ENCODE results near the gene SLC2A11. TPM values are rescaled to one million over a fixed set of nuclear protein-coding genes. Genes with fewer than 3 reads are reported as not detected.

Gene SLC2A11, protein sequence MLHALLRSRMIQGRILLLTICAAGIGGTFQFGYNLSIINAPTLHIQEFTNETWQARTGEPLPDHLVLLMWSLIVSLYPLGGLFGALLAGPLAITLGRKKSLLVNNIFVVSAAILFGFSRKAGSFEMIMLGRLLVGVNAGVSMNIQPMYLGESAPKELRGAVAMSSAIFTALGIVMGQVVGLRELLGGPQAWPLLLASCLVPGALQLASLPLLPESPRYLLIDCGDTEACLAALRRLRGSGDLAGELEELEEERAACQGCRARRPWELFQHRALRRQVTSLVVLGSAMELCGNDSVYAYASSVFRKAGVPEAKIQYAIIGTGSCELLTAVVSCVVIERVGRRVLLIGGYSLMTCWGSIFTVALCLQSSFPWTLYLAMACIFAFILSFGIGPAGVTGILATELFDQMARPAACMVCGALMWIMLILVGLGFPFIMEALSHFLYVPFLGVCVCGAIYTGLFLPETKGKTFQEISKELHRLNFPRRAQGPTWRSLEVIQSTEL
- 11.6 TPM for polyA plus RNA-seq (2013, experiment 1 of 2)
- 12.3 TPM for polyA plus RNA-seq (2013, experiment 2 of 2)

DNA sequence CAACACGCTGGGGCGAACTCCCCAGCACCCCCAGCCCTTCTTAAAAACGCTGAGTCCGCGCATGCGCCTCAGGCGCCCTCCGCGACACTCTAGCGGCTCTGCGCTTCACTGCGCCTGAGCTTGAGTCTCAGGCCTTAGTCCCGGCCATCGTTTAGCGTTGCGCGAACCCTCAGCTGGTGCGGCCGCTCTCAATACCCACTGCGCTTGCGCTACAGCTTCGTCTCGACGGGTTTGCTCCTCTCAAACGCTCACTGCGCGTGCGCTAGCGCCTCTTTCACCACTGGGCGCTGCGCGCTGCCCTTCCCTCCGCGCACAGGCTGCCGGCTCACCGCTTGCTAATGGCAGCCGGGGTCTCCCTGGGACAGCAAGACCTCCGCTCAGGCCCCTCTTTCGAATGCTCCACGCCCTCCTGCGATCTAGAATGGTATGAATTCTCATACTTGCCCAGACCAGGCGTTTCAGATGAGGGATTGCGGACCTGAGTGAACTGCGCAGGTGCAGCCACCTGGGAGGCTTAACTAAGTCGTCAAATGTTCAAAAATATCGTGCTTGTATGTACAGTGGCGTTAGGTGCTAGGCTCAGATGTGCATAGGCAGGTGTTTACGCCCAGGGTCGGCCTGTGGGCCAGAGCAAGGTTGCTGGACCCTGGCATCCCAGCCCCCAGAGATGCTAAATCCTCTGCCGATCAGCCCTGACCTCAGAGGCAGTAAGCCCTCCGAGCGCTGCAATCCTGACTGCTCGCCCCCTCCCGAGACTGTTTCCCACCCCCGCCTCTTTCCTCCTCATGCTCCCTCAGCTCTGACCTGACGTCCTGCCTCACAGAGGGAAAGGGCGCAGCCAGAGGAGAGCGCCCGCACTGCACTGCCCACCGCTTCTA lies at the start of gene SLC2A11:
Gene SLC2A11, plus strand, starts transcription at position 270 of the 878 bp plus-strand sequence. Its CDS starts 125 bp downstream, at position 395.
- 0% methylated on average over 48 to 60 of the region's 60 CpGs for WGBS, 2 experiments (ENCODE audit: insufficient coverage in 2 of 2)
- H3K4me3 ChIP-seq (ENCODE audit: extremely low read depth, insufficient read depth, low read length, poor library complexity, severe bottlenecking), result peak within 1 kb of the TSS; percentile 71
- H3K27ac ChIP-seq (ENCODE audit: low read depth, low read length, severe bottlenecking), result peak within 1 kb of the TSS; percentile 81
- no peaks in the 10 kb centered on the region for H3K4me1 ChIP-seq (ENCODE audit: control insufficient read depth, insufficient read depth, low read length, poor library complexity, severe bottlenecking)
- no peaks in the 10 kb centered on the region for H3K36me3 ChIP-seq (ENCODE audit: control insufficient read depth, insufficient read depth, low read length)
- no peaks in the 10 kb centered on the region for H3K9me3 ChIP-seq (ENCODE audit: control insufficient read depth, low read length)

GRCh38 chr22:23812378-23812777 lies 45.3 kb upstream of the SLC2A11 start:
- WGBS, 2 experiments (ENCODE audit: insufficient coverage in 2 of 2), result 100% methylated on average over 1 to 3 of the region's 4 CpGs
- H3K27ac ChIP-seq (ENCODE audit: low read depth, low read length, severe bottlenecking), result no peak overlapping the region
- H3K36me3 ChIP-seq (ENCODE audit: control insufficient read depth, insufficient read depth, low read length), result peaks cover 70% of the 10 kb centered on the region

GRCh38 chr22:23815541-23816155 lies 42.0 kb upstream of the SLC2A11 start:
- no peaks in the 10 kb centered on the region for H3K9me3 ChIP-seq (ENCODE audit: control insufficient read depth, low read length)
- WGBS, 2 experiments (ENCODE audit: insufficient coverage in 2 of 2), result 97 to 100% methylated on average over 8 of the region's 10 CpGs
- H3K4me1 ChIP-seq (ENCODE audit: control insufficient read depth, insufficient read depth, low read length, poor library complexity, severe bottlenecking), result peaks cover 14% of the 10 kb centered on the region
- H3K36me3 ChIP-seq (ENCODE audit: control insufficient read depth, insufficient read depth, low read length), result peaks cover 93% of the 10 kb centered on the region
- H3K4me3 ChIP-seq (ENCODE audit: extremely low read depth, insufficient read depth, low read length, poor library complexity, severe bottlenecking), result no peak overlapping the region
- H3K27ac ChIP-seq (ENCODE audit: low read depth, low read length, severe bottlenecking), result peak overlapping the region; percentile 23

More at GRCh38 chr22:23812378-23812777, 45.3 kb upstream of the SLC2A11 start:
- H3K9me3 ChIP-seq (ENCODE audit: control insufficient read depth, low read length), result no peaks in the 10 kb centered on the region
- H3K4me3 ChIP-seq (ENCODE audit: extremely low read depth, insufficient read depth, low read length, poor library complexity, severe bottlenecking), result no peak overlapping the region
- H3K4me1 ChIP-seq (ENCODE audit: control insufficient read depth, insufficient read depth, low read length, poor library complexity, severe bottlenecking), result peaks cover 14% of the 10 kb centered on the region

DNA sequence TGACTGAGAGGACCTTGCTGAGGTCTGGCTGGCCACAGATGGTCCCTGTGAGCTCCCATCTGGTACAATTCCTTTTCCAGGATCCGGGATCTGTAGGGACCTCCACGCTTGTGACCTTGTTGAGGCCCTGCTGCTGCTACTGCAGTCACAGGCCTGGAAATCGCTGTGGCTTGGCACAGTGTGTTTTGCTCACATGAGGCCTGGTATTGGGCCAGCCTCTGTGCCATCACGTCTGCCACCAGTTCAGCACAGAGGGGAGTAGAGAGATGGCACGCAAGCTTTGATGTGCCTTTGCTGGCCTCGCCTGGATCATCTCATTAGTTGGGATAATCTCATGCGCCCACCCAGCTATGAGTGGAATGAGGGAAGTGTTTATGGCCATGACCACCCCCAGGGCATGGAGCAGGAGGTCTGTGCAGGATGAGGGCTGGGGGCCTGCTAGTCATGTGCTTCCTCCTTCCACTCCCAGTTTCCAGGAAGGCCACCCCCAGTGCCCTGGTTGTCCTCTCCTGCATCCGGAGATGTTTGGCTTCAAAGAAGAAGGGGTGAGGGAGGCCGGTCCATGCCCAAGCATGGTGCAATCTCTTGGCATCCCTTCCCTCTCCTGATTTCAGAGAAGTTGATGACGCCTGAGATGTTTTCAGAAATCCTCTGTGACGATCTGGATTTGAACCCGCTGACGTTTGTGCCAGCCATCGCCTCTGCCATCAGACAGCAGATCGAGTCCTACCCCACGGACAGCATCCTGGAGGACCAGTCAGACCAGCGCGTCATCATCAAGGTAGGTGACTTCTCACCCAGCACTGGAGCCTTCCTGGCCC lies 41.3 kb upstream of the SLC2A11 start:
- peaks cover 93% of the 10 kb centered on the region for H3K36me3 ChIP-seq (ENCODE audit: control insufficient read depth, insufficient read depth, low read length)
- no peaks in the 10 kb centered on the region for H3K9me3 ChIP-seq (ENCODE audit: control insufficient read depth, low read length)
- WGBS, 2 experiments (ENCODE audit: insufficient coverage in 2 of 2), result 87 to 92% methylated on average over 15 to 17 of the region's 18 CpGs
- no peak overlapping the region for H3K4me3 ChIP-seq (ENCODE audit: extremely low read depth, insufficient read depth, low read length, poor library complexity, severe bottlenecking)
- H3K27ac ChIP-seq (ENCODE audit: low read depth, low read length, severe bottlenecking), result peak overlapping the region; percentile 23
- H3K4me1 ChIP-seq (ENCODE audit: control insufficient read depth, insufficient read depth, low read length, poor library complexity, severe bottlenecking), result peaks cover 14% of the 10 kb centered on the region

DNA sequence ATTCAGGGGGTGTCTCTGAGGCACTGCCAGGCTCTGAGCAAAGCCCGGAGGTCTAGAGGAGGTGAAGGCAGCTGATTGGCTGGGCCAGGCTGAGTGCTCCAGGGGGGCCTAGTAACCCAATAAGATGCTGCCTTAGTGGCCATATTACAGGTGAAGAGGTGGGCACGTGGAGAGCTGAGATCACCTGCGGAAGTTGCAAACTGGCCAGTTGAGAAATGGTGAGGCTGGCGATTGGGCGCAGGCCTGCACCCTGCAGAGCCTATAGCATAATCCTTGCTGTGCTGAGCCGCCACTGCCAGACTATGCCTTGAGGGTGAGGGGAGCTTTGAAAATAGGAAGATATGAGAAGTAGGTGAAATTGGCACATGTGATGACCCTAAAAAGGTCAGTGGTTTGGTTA lies 40.5 kb upstream of the SLC2A11 start:
- Histone ChIP-seq H3K4me3 (ENCODE audit: extremely low read depth, insufficient read depth, low read length, poor library complexity, severe bottlenecking) (no peak overlapping the region), H3K4me1 (ENCODE audit: control insufficient read depth, insufficient read depth, low read length, poor library complexity, severe bottlenecking) (peaks cover 14% of the 10 kb centered on the region), H3K27ac (ENCODE audit: low read depth, low read length, severe bottlenecking) (no peak overlapping the region), H3K9me3 (ENCODE audit: control insufficient read depth, low read length) (no peaks in the 10 kb centered on the region), H3K36me3 (ENCODE audit: control insufficient read depth, insufficient read depth, low read length) (peaks cover 89% of the 10 kb centered on the region)
- 98 to 100% methylated on average over 6 of the region's 6 CpGs for WGBS, 2 experiments (ENCODE audit: insufficient coverage in 2 of 2)

DNA sequence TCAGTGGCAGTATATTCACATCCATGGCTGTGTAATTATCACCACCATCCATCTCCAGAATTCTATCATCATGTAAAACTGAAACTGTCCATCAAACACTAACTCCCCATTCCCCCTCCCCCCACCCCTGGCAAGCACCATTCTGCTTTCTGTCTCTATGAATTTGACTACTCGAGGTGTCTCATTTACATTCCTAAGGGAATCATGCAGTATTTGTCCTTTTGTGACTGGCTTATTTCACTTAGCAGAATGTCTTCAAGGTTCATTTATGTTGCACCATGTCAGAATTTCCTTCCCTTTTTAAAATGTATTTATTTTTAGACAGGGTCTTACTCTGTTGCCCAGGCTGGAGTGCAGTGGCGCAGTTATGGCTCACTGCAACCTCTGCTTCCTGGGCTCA lies 39.1 kb upstream of the SLC2A11 start:
- peaks cover 91% of the 10 kb centered on the region for H3K36me3 ChIP-seq (ENCODE audit: control insufficient read depth, insufficient read depth, low read length)
- H3K4me1 ChIP-seq (ENCODE audit: control insufficient read depth, insufficient read depth, low read length, poor library complexity, severe bottlenecking), result peaks cover 22% of the 10 kb centered on the region
- no peak overlapping the region for H3K4me3 ChIP-seq (ENCODE audit: extremely low read depth, insufficient read depth, low read length, poor library complexity, severe bottlenecking)
- H3K27ac ChIP-seq (ENCODE audit: low read depth, low read length, severe bottlenecking), result no peak overlapping the region
- no peaks in the 10 kb centered on the region for H3K9me3 ChIP-seq (ENCODE audit: control insufficient read depth, low read length)
- whole genome bisulfite sequencing, 2 experiments (ENCODE audit: insufficient coverage in 2 of 2), result 88 to 100% methylated on average over 2 of the region's 2 CpGs

DNA sequence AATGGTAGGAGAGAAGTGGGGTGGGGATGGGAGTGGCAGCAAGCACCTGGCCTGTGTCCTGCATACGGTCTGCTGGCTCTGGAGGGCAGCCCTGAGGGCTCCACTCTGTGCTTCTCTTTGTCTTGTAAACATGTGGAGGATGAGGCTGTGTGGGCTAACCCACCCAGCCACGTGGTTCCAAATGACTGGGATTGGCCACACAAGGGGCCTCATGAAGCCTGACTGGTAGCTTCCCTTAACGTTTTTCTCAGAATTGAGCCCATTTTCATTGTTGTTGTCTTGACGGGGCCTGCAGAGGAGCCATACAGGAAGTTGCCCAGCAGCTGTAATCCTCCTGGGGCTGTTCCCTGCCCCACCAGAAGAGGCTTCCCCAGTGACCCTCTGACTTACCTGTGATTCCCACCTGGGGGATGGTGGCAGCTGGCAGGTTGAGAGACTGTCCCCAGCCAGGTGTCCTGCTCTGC lies 36.9 kb upstream of the SLC2A11 start:
- peaks cover 24% of the 10 kb centered on the region for H3K4me1 ChIP-seq (ENCODE audit: control insufficient read depth, insufficient read depth, low read length, poor library complexity, severe bottlenecking)
- peaks cover 95% of the 10 kb centered on the region for H3K36me3 ChIP-seq (ENCODE audit: control insufficient read depth, insufficient read depth, low read length)
- H3K9me3 ChIP-seq (ENCODE audit: control insufficient read depth, low read length), result no peaks in the 10 kb centered on the region
- H3K4me3 ChIP-seq (ENCODE audit: extremely low read depth, insufficient read depth, low read length, poor library complexity, severe bottlenecking), result no peak overlapping the region
- H3K27ac ChIP-seq (ENCODE audit: low read depth, low read length, severe bottlenecking), result no peak overlapping the region
- 70 to 78% methylated on average over 4 of the region's 4 CpGs for WGBS, 2 experiments (ENCODE audit: insufficient coverage in 2 of 2)

GRCh38 chr22:23822101-23822671 lies 35.5 kb upstream of the SLC2A11 start:
- Histone ChIP-seq H3K27ac (ENCODE audit: low read depth, low read length, severe bottlenecking) (no peak overlapping the region), H3K36me3 (ENCODE audit: control insufficient read depth, insufficient read depth, low read length) (peaks cover 95% of the 10 kb centered on the region)

GRCh38 chr22:23823331-23823791 lies 34.3 kb upstream of the SLC2A11 start:
- Histone ChIP-seq H3K4me1 (ENCODE audit: control insufficient read depth, insufficient read depth, low read length, poor library complexity, severe bottlenecking) (peaks cover 25% of the 10 kb centered on the region), H3K27ac (ENCODE audit: low read depth, low read length, severe bottlenecking) (no peak overlapping the region), H3K9me3 (ENCODE audit: control insufficient read depth, low read length) (no peaks in the 10 kb centered on the region), H3K36me3 (ENCODE audit: control insufficient read depth, insufficient read depth, low read length) (peaks cover 95% of the 10 kb centered on the region), H3K4me3 (ENCODE audit: extremely low read depth, insufficient read depth, low read length, poor library complexity, severe bottlenecking) (no peak overlapping the region)
- 97 to 100% methylated on average over 13 to 14 of the region's 14 CpGs for WGBS, 2 experiments (ENCODE audit: insufficient coverage in 2 of 2)

More at GRCh38 chr22:23822101-23822671, 35.5 kb upstream of the SLC2A11 start:
- no peaks in the 10 kb centered on the region for H3K9me3 ChIP-seq (ENCODE audit: control insufficient read depth, low read length)
- peaks cover 25% of the 10 kb centered on the region for H3K4me1 ChIP-seq (ENCODE audit: control insufficient read depth, insufficient read depth, low read length, poor library complexity, severe bottlenecking)
- no peak overlapping the region for H3K4me3 ChIP-seq (ENCODE audit: extremely low read depth, insufficient read depth, low read length, poor library complexity, severe bottlenecking)
- WGBS, 2 experiments (ENCODE audit: insufficient coverage in 2 of 2), result 95 to 97% methylated on average over 4 to 5 of the region's 6 CpGs

Data from mesodermal cell (in vitro differentiated cells).